WTC11 (cell line): ENCODE measurements around the gene NBAS. TPM values are rescaled to one million over a fixed set of nuclear protein-coding genes. Genes with fewer than 3 reads are reported as not detected.

ENCODE experiments used
- ATAC-seq: fragments of 200-7000 bp; cut with Tn5 transposase; 2 replicates; pipeline ENCODE4 v1.10.0; 2021; ENCODE audit warnings: mild to moderate bottlenecking, moderate library complexity
- CTCF ChIA-PET: fragments of 300-600 bp; sonication (Branson Sonifier 250); formaldehyde crosslinking; loops from one replicate; lab custom pipeline; 2021; ENCODE audit warnings: antibody characterized with exemption; lab: Charles Lee
- POLR2A ChIA-PET: fragments of 350-600 bp; sonication (Branson Sonifier 250); formaldehyde crosslinking; loops from one replicate; lab custom pipeline; 2021; ENCODE audit warnings: antibody characterized with exemption; lab: Charles Lee
- DNase-seq: peaks from one replicate; pipeline ENCODE4 v3.0.0; 2021; ENCODE audit warnings: low spot score
- H3K27ac Mint-ChIP-seq: 2 replicates; pipeline ENCODE4 v1.8.0; 2021; ENCODE audit warnings: mixed read lengths
- H3K27me3 Mint-ChIP-seq: 2 replicates; pipeline ENCODE4 v1.8.0; 2021; ENCODE audit warnings: low read depth, mild to moderate bottlenecking, moderate library complexity, mixed read lengths
- H3K36me3 Mint-ChIP-seq: 2 replicates; pipeline ENCODE4 v1.8.0; 2021; ENCODE audit warnings: mixed read lengths
- H3K4me1 Mint-ChIP-seq: 2 replicates; pipeline ENCODE4 v1.8.0; 2022; ENCODE audit warnings: mixed read lengths
- H3K4me3 Mint-ChIP-seq: 2 replicates; pipeline ENCODE4 v1.8.0; 2021; ENCODE audit warnings: mild to moderate bottlenecking, moderate library complexity, mixed read lengths
- H3K9me3 Mint-ChIP-seq: 2 replicates; pipeline ENCODE4 v1.8.0; 2021; ENCODE audit warnings: mixed read lengths
- CBFB ChIP-seq: sonication (generic); formaldehyde crosslinking; IDR thresholded peaks from 2 replicates; pipeline ENCODE4 v1.8.1; 2022; ENCODE audit warnings: mild to moderate bottlenecking, low read depth, missing genetic modification reagents
- EMX1 ChIP-seq: fragments of 250-450 bp; sonication (Bioruptor Pico); IDR thresholded peaks from 2 replicates; pipeline ENCODE4 v1.8.0; 2021; ENCODE audit warnings: mild to moderate bottlenecking
- GABPB1 ChIP-seq: sonication (generic); formaldehyde crosslinking; IDR thresholded peaks from 2 replicates; pipeline ENCODE4 v1.8.1; 2023; ENCODE audit warnings: mild to moderate bottlenecking, missing genetic modification reagents
- GRHL2 ChIP-seq: fragments of 250-450 bp; sonication (Bioruptor Pico); IDR thresholded peaks from 2 replicates; pipeline ENCODE4 v1.8.0; 2022; ENCODE audit warnings: mild to moderate bottlenecking, moderate library complexity; ENCODE audit not compliant: insufficient replicate concordance, severe bottlenecking
- IRF2 ChIP-seq: sonication (generic); formaldehyde crosslinking; IDR thresholded peaks from 2 replicates; pipeline ENCODE4 v1.8.0; 2022; ENCODE audit warnings: low read depth, missing genetic modification reagents, borderline replicate concordance
- JUN ChIP-seq: sonication (generic); formaldehyde crosslinking; IDR thresholded peaks from 2 replicates; pipeline ENCODE4 v1.8.0; 2023; ENCODE audit warnings: mild to moderate bottlenecking, missing genetic modification reagents
- NFYB ChIP-seq: sonication (generic); formaldehyde crosslinking; conservative IDR thresholded peaks from 2 replicates; pipeline ENCODE4 v1.8.0; 2022; ENCODE audit warnings: low read depth, missing genetic modification reagents
- NR1H2 ChIP-seq: sonication (generic); formaldehyde crosslinking; IDR thresholded peaks from 2 replicates; pipeline ENCODE4 v1.9.0; 2021; ENCODE audit warnings: mild to moderate bottlenecking, moderate library complexity, missing genetic modification reagents
- PRRX2 ChIP-seq: fragments of 250-450 bp; sonication (Bioruptor Pico); IDR thresholded peaks from 2 replicates; pipeline ENCODE4 v1.8.0; 2021; ENCODE audit warnings: mild to moderate bottlenecking
- SMAD4 ChIP-seq: sonication (generic); formaldehyde crosslinking; IDR thresholded peaks from 2 replicates; pipeline ENCODE4 v1.8.0; 2022; ENCODE audit warnings: mild to moderate bottlenecking, missing genetic modification reagents
- SOX15 ChIP-seq: fragments of 250-450 bp; sonication (Bioruptor Pico); IDR thresholded peaks from 2 replicates; pipeline ENCODE4 v1.9.0; 2021; ENCODE audit warnings: mild to moderate bottlenecking
- TEAD1 ChIP-seq: sonication (generic); formaldehyde crosslinking; IDR thresholded peaks from 2 replicates; pipeline ENCODE4 v1.8.0; 2022; ENCODE audit warnings: mild to moderate bottlenecking, missing genetic modification reagents
- total RNA-seq: library from RNA; stranded (reverse); gene quantifications from 3 replicates; pipeline ENCODE4 v1.2.3, GENCODE V29; 2021
- TF ChIP-seq, protein P1 (sequence below): sonication (generic); formaldehyde crosslinking; IDR thresholded peaks from 2 replicates; pipeline ENCODE4 v1.8.1; 2022; ENCODE audit warnings: missing genetic modification reagents, borderline replicate concordance
- TF ChIP-seq, protein P2 (sequence below): fragments of 250-450 bp; sonication (Bioruptor Pico); IDR thresholded peaks from 2 replicates; pipeline ENCODE4 v1.8.0; 2021; ENCODE audit warnings: mild to moderate bottlenecking
- TF ChIP-seq, protein P3 (sequence below): sonication (generic); formaldehyde crosslinking; IDR thresholded peaks from 2 replicates; pipeline ENCODE4 v1.8.1; 2023; ENCODE audit warnings: mild to moderate bottlenecking, missing genetic modification reagents
- TF ChIP-seq, protein P4 (sequence below): fragments of 200-600 bp; IDR thresholded peaks from 2 replicates; pipeline ENCODE4 v1.8.0; 2022; ENCODE audit warnings: antibody characterized with exemption
- TF ChIP-seq, protein P5 (sequence below): sonication (generic); formaldehyde crosslinking; IDR thresholded peaks from 2 replicates; pipeline ENCODE4 v1.8.0; 2022; ENCODE audit warnings: mild to moderate bottlenecking, missing genetic modification reagents
- TF ChIP-seq, protein P6 (sequence below): sonication (generic); formaldehyde crosslinking; conservative IDR thresholded peaks from 2 replicates; pipeline ENCODE4 v1.8.1; 2022; ENCODE audit warnings: mild to moderate bottlenecking, missing genetic modification reagents
- TF ChIP-seq, protein P7 (sequence below): fragments of 250-450 bp; sonication (Bioruptor Pico); IDR thresholded peaks from 2 replicates; pipeline ENCODE4 v2.1.2; 2022; ENCODE audit warnings: mild to moderate bottlenecking, moderate library complexity
- TF ChIP-seq, protein P8 (sequence below): sonication (generic); formaldehyde crosslinking; IDR thresholded peaks from 2 replicates; pipeline ENCODE4 v1.8.1; 2022; ENCODE audit warnings: low read depth, missing genetic modification reagents, borderline replicate concordance

Gene NBAS
- total RNA-seq, 1 experiment from 2014 or later: 32.3 TPM

DNA sequence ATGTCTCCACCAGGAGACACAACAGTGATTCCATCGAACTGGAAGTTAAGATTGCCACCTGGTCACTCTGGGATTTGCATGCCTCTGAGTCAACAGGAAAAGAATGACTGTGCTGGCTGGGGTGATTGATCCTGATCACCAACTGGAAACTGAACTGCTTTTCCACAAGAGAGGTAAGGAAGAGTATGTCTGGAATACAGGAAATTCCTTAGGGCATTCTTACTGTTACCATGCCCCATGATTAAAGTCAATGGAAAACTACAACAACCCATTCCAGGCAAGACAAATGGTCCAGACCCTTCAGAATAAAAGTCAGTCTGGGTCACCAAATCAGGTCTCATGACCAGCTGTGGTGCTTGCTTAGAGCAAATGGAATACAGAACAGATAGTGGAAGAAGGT is 18.5 kb upstream of the NBAS start:
- no peak for DNase-seq
- Mint-ChIP-seq H3K4me3 (no peak overlapping the region), H3K36me3 (no peaks in the 10 kb centered on the region), H3K4me1 (peaks cover 10% of the 10 kb centered on the region), H3K27ac (peak overlapping the region; percentile 55; the same call in 1 of the 2 replicates), H3K9me3 (peaks cover 7% of the 10 kb centered on the region), H3K27me3 (0 out of 2 replicates have a peak, but pooled peaks cover 3% of the 10 kb centered on the region)
- CTCF ChIA-PET: no interaction called here
- POLR2A ChIA-PET: no interaction called here
- ATAC-seq: peak; percentile 19; the same call in 1 of the 2 replicates
- TF ChIP-seq SMAD4: no peak
- TF ChIP-seq GABPB1: no peak
- TF ChIP-seq, protein P1, sequence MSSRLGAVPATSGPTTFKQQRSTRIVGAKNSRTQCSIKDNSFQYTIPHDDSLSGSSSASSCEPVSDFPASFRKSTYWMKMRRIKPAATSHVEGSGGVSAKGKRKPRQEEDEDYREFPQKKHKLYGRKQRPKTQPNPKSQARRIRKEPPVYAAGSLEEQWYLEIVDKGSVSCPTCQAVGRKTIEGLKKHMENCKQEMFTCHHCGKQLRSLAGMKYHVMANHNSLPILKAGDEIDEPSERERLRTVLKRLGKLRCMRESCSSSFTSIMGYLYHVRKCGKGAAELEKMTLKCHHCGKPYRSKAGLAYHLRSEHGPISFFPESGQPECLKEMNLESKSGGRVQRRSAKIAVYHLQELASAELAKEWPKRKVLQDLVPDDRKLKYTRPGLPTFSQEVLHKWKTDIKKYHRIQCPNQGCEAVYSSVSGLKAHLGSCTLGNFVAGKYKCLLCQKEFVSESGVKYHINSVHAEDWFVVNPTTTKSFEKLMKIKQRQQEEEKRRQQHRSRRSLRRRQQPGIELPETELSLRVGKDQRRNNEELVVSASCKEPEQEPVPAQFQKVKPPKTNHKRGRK (CRISPR knock-in tag): no peak
- TF ChIP-seq NR1H2: no peak
- TF ChIP-seq CBFB (CRISPR knock-in tag): no peak
- TF ChIP-seq, protein P2, sequence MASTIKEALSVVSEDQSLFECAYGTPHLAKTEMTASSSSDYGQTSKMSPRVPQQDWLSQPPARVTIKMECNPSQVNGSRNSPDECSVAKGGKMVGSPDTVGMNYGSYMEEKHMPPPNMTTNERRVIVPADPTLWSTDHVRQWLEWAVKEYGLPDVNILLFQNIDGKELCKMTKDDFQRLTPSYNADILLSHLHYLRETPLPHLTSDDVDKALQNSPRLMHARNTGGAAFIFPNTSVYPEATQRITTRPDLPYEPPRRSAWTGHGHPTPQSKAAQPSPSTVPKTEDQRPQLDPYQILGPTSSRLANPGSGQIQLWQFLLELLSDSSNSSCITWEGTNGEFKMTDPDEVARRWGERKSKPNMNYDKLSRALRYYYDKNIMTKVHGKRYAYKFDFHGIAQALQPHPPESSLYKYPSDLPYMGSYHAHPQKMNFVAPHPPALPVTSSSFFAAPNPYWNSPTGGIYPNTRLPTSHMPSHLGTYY (CRISPR knock-in tag): no peak
- TF ChIP-seq IRF2 (CRISPR knock-in tag): no peak
- no peak for TF ChIP-seq EMX1 (CRISPR knock-in tag)
- TF ChIP-seq, protein P3, sequence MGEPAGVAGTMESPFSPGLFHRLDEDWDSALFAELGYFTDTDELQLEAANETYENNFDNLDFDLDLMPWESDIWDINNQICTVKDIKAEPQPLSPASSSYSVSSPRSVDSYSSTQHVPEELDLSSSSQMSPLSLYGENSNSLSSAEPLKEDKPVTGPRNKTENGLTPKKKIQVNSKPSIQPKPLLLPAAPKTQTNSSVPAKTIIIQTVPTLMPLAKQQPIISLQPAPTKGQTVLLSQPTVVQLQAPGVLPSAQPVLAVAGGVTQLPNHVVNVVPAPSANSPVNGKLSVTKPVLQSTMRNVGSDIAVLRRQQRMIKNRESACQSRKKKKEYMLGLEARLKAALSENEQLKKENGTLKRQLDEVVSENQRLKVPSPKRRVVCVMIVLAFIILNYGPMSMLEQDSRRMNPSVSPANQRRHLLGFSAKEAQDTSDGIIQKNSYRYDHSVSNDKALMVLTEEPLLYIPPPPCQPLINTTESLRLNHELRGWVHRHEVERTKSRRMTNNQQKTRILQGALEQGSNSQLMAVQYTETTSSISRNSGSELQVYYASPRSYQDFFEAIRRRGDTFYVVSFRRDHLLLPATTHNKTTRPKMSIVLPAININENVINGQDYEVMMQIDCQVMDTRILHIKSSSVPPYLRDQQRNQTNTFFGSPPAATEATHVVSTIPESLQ (CRISPR knock-in tag): no peak
- no peak for TF ChIP-seq PRRX2 (CRISPR knock-in tag)
- TF ChIP-seq JUN (CRISPR knock-in tag): no peak

DNA sequence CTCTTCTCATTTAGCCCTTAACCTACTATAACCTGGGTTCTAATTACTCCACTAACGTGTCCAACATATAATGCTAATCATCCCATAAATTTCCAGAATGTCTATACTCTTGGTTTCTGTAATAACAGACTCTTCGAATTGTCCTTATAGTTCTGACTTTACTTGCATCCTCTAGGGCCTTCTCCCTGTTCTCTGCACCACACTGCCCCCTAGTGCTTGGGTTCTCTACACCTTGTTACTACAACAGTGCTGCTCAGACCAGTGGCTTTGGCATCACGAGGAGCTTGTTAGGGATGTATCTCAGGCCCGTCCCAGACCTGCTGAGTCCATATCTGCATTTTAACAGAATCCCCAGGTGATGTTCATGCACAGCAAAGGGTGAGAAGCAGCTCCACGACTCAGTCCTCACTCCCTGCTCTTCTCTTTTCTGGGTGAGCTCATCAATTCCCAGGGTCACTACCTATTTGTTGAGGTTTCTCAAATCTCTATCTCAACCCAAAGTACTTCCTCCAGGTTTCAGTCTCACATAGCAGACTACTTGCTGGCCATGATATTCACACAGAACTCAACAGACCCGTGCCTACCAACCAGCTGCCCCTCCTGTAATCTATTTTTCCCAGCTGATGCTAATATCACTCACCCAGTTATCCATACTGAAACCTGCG is 16.1 kb upstream of the NBAS start:
- peak; percentile 95 for DNase-seq
- H3K36me3 Mint-ChIP-seq: no peaks in the 10 kb centered on the region
- TF ChIP-seq TEAD1 (CRISPR knock-in tag) (peak; percentile 34; the same call in 1 of the 2 replicates), GRHL2 (CRISPR knock-in tag) (no peak)
- TF ChIP-seq, protein P4, sequence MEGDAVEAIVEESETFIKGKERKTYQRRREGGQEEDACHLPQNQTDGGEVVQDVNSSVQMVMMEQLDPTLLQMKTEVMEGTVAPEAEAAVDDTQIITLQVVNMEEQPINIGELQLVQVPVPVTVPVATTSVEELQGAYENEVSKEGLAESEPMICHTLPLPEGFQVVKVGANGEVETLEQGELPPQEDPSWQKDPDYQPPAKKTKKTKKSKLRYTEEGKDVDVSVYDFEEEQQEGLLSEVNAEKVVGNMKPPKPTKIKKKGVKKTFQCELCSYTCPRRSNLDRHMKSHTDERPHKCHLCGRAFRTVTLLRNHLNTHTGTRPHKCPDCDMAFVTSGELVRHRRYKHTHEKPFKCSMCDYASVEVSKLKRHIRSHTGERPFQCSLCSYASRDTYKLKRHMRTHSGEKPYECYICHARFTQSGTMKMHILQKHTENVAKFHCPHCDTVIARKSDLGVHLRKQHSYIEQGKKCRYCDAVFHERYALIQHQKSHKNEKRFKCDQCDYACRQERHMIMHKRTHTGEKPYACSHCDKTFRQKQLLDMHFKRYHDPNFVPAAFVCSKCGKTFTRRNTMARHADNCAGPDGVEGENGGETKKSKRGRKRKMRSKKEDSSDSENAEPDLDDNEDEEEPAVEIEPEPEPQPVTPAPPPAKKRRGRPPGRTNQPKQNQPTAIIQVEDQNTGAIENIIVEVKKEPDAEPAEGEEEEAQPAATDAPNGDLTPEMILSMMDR: peak; percentile 56
- TF ChIP-seq, all 79 proteins: peak for 2
- ATAC-seq: peak; percentile 99
- H3K4me3 Mint-ChIP-seq: no peak overlapping the region
- CTCF ChIA-PET: interaction anchor here (0.5 to 2.1 kb wide), 56 partner anchors 9 to 942 kb away, joined by 3 to 24 read pairs (median 4); partner anchors contain the start of genes DDX1 and NBAS
- H3K4me1 Mint-ChIP-seq: peaks cover 10% of the 10 kb centered on the region
- H3K27ac Mint-ChIP-seq: no peak overlapping the region
- POLR2A ChIA-PET: no interaction called here
- H3K9me3 Mint-ChIP-seq: no peaks in the 10 kb centered on the region
- H3K27me3 Mint-ChIP-seq: 0 out of 2 replicates have a peak, but pooled peaks cover 3% of the 10 kb centered on the region

DNA sequence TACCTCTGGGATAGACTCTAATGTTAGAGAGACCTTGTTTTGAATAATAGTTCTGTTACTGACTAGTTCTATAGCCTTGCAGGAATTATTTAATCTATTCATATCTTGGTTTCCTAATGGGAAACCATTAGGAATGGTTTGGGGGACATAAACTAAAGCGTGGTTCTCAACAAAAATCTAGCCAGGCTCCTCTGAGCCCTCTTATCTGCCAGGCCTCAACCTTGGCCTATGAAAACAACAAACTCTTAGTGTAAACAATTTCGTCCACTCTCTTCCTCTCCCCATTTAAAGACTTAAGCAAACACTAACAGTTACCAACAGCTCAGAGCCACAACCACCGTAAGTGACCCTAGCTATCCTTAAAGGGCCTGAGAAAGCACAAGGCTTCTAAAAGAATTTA is 10.6 kb upstream of the NBAS start:
- Mint-ChIP-seq H3K27ac (no peak overlapping the region), H3K4me1 (no peaks in the 10 kb centered on the region), H3K9me3 (no peaks in the 10 kb centered on the region), H3K36me3 (no peaks in the 10 kb centered on the region), H3K27me3 (no peaks in the 10 kb centered on the region), H3K4me3 (no peak overlapping the region)
- CTCF ChIA-PET: no interaction called here
- ATAC-seq (no peak), DNase-seq (no peak)
- POLR2A ChIA-PET: no interaction called here
- TF ChIP-seq, protein P5, sequence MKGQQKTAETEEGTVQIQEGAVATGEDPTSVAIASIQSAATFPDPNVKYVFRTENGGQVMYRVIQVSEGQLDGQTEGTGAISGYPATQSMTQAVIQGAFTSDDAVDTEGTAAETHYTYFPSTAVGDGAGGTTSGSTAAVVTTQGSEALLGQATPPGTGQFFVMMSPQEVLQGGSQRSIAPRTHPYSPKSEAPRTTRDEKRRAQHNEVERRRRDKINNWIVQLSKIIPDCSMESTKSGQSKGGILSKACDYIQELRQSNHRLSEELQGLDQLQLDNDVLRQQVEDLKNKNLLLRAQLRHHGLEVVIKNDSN: no peak
- TF ChIP-seq, protein P6, sequence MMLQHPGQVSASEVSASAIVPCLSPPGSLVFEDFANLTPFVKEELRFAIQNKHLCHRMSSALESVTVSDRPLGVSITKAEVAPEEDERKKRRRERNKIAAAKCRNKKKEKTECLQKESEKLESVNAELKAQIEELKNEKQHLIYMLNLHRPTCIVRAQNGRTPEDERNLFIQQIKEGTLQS: no peak
- TF ChIP-seq, protein P7, sequence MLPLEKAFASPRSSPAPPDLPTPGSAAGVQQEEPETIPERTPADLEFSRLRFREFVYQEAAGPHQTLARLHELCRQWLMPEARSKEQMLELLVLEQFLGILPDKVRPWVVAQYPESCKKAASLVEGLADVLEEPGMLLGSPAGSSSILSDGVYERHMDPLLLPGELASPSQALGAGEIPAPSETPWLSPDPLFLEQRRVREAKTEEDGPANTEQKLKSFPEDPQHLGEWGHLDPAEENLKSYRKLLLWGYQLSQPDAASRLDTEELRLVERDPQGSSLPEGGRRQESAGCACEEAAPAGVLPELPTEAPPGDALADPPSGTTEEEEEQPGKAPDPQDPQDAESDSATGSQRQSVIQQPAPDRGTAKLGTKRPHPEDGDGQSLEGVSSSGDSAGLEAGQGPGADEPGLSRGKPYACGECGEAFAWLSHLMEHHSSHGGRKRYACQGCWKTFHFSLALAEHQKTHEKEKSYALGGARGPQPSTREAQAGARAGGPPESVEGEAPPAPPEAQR (CRISPR knock-in tag): no peak
- TF ChIP-seq GRHL2 (CRISPR knock-in tag) (no peak), NFYB (CRISPR knock-in tag) (no peak), SOX15 (no peak), JUN (CRISPR knock-in tag) (no peak)
- TF ChIP-seq, protein P8, sequence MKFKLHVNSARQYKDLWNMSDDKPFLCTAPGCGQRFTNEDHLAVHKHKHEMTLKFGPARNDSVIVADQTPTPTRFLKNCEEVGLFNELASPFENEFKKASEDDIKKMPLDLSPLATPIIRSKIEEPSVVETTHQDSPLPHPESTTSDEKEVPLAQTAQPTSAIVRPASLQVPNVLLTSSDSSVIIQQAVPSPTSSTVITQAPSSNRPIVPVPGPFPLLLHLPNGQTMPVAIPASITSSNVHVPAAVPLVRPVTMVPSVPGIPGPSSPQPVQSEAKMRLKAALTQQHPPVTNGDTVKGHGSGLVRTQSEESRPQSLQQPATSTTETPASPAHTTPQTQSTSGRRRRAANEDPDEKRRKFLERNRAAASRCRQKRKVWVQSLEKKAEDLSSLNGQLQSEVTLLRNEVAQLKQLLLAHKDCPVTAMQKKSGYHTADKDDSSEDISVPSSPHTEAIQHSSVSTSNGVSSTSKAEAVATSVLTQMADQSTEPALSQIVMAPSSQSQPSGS (CRISPR knock-in tag): no peak
